Endothelial cell of umbilical vein (primary cell): ENCODE results near the gene GRID1. TPM values are rescaled to one million over a fixed set of nuclear protein-coding genes. Genes with fewer than 3 reads are reported as not detected.

Experiments
- BruUV-seq: library from RNA; stranded (reverse); fragments of 400-500 nt; replicated peaks from 2 replicates; lab custom pipeline; 2021; lab: Mats Ljungman, UMichigan
- CTCF ChIA-PET: fragments of 300-600, 350-600 bp; sonication (Branson Sonifier 250); formaldehyde crosslinking; loops from one replicate; lab custom pipeline; 2021; ENCODE audit warnings: antibody characterized with exemption, inconsistent platforms; lab: Charles Lee
- POLR2A ChIA-PET: fragments of 300-600, 350-600 bp; sonication (Branson Sonifier 250); formaldehyde crosslinking; loops from one replicate; lab custom pipeline; 2021; ENCODE audit warnings: antibody characterized with exemption, inconsistent platforms; lab: Charles Lee
- DNase-seq: peaks from one replicate; pipeline ENCODE4 v3.0.0-alpha.2; 2011; ENCODE audit warnings: low read depth, low spot score
- FAIRE-seq: peaks from 2 replicates; lab custom pipeline; 2011; peaks lifted over from hg19 to GRCh38; lab: Jason Lieb, UNC
- H2AFZ ChIP-seq: 2 replicates; pipeline ENCODE4 v1.6.0; 2012; ENCODE audit warnings: low read depth, low read length, control low read depth, inconsistent platforms
- H3K27ac ChIP-seq: 2 replicates; pipeline ENCODE4 v1.5.1; 2011; ENCODE audit warnings: low read depth, mild to moderate bottlenecking, control low read depth, low read length, moderate library complexity; ENCODE audit not compliant: insufficient read depth
- H3K27me3 ChIP-seq, 2 experiments: 2 replicates each; pipeline versions ENCODE4 v1.6.0 to v1.6.1; 2011; ENCODE audit warnings: low read length in 2 of 2, mixed read lengths in 1 of 2; ENCODE audit not compliant: control insufficient read depth in 2 of 2, insufficient read depth in 2 of 2
- H3K36me3 ChIP-seq, 2 experiments: 2 replicates in 1 of 2; 3 replicates in 1 of 2; pipeline ENCODE4 v1.5.1; 2011; ENCODE audit warnings: low read length in 2 of 2, mild to moderate bottlenecking in 1 of 2, moderate library complexity in 1 of 2; ENCODE audit not compliant: control insufficient read depth in 2 of 2, insufficient read depth in 2 of 2; ENCODE audit errors: extremely low read depth in 1 of 2
- H3K4me1 ChIP-seq: 3 replicates; pipeline ENCODE4 v1.5.1; 2011; ENCODE audit warnings: mild to moderate bottlenecking, low read length; ENCODE audit not compliant: control insufficient read depth, insufficient read depth; ENCODE audit errors: extremely low read depth
- H3K4me2 ChIP-seq: 2 replicates; pipeline ENCODE4 v1.6.1; 2011; ENCODE audit warnings: low read length, control low read depth, mixed read lengths; ENCODE audit not compliant: insufficient read depth
- H3K4me3 ChIP-seq, 3 experiments: fragments of 200-600 bp in 1 of 3; sonication (generic), shearing (Covaris generic) in 1 of 3; replicated peaks in 1 of 3; 2 replicates each; pipeline ENCODE4 v1.5.1; 2011 to 2016; ENCODE audit warnings: control low read depth in 3 of 3, low read length in 3 of 3, mild to moderate bottlenecking in 2 of 3, inconsistent platforms in 1 of 3, low read depth in 1 of 3, moderate library complexity in 1 of 3; ENCODE audit not compliant: insufficient read depth in 1 of 3
- H3K79me2 ChIP-seq: 2 replicates; pipeline ENCODE4 v1.6.0; 2012; ENCODE audit warnings: low read length, inconsistent platforms; ENCODE audit not compliant: control insufficient read depth, insufficient read depth
- H3K9ac ChIP-seq: replicated peaks from 2 replicates; pipeline ENCODE3; 2011; ENCODE audit warnings: low read length, control low read depth; ENCODE audit not compliant: insufficient read depth; ENCODE audit errors: extremely low read depth
- H3K9me1 ChIP-seq: replicated peaks from 3 replicates; pipeline ENCODE4 v1.6.0; 2011; ENCODE audit warnings: mild to moderate bottlenecking, low read length; ENCODE audit not compliant: control insufficient read depth, insufficient read depth; ENCODE audit errors: extremely low read depth
- H3K9me3 ChIP-seq: replicated peaks from 2 replicates; pipeline ENCODE4 v1.5.1; 2012; ENCODE audit warnings: low read length, inconsistent platforms; ENCODE audit not compliant: control insufficient read depth, insufficient read depth
- H4K20me1 ChIP-seq: replicated peaks from 2 replicates; pipeline ENCODE3; 2011; ENCODE audit warnings: mild to moderate bottlenecking, low read length; ENCODE audit not compliant: control insufficient read depth, insufficient read depth; ENCODE audit errors: extremely low read depth
- CTCF ChIP-seq, 2 donors: IDR thresholded peaks; 1 replicate in 1 of 2; 2 replicates in 1 of 2; pipeline ENCODE4 v1.5.1; 2011; ENCODE audit warnings: low read length in 2 of 2, mild to moderate bottlenecking in 2 of 2, moderate library complexity in 2 of 2, control low read depth in 1 of 2, inconsistent platforms in 1 of 2, low read depth in 1 of 2; ENCODE audit not compliant: insufficient read depth in 1 of 2; ENCODE audit errors: extremely low read depth in 1 of 2
- EZH2 ChIP-seq: IDR thresholded peaks from 2 replicates; pipeline ENCODE4 v1.6.1; 2012; ENCODE audit warnings: borderline replicate concordance, low read depth, mild to moderate bottlenecking, moderate library complexity, low read length, inconsistent platforms; ENCODE audit not compliant: severe bottlenecking
- FOS ChIP-seq: IDR thresholded peaks from 2 replicates; pipeline ENCODE4 v1.6.1; 2011; ENCODE audit warnings: mild to moderate bottlenecking, low read length, moderate library complexity, borderline replicate concordance; ENCODE audit not compliant: insufficient read depth
- MYC ChIP-seq: IDR thresholded peaks from one replicate; pipeline ENCODE4 v1.6.1; 2011; ENCODE audit warnings: mild to moderate bottlenecking, low read depth, low read length
- POLR2AphosphoS5 ChIP-seq: IDR thresholded peaks from 2 replicates; pipeline ENCODE4 v1.6.1; 2012; ENCODE audit warnings: low read depth, mild to moderate bottlenecking, control low read depth, low read length, moderate library complexity; ENCODE audit not compliant: insufficient read depth
- dilution Hi-C: fragments of 300-500 bp; cut with MboI; formaldehyde crosslinking; loops from one replicate; pipeline ENCODE4 v1.15.0; 2019; ENCODE audit warnings: low sequenced_read_pairs; ENCODE audit not compliant: extremely low pct_ligation_motif_present
- intact Hi-C: fragments of 100-400 bp; cut with micrococcal nuclease; formaldehyde crosslinking; loops from one replicate; pipeline ENCODE4 v1.10.0; 2022
- polyA plus RNA-seq, 4 experiments: library from polyadenylated mRNA; depleted of rRNA in 3 of 4; stranded (reverse) in 3 of 4; unstranded in 1 of 4; fragments of >200 nt; gene quantifications; 2 replicates each; pipeline versions ENCODE4 v1.2.1 to v1.2.3, GENCODE V29; 2011 to 2012; ENCODE audit warnings: missing spikeins in 1 of 4
- total RNA-seq: library from RNA; stranded (reverse); gene quantifications from 2 replicates; pipeline ENCODE4 v1.2.3, GENCODE V29; 2021

Gene GRID1
- total and polyA plus RNA-seq, 2 donors (not counting 3 experiments of a cell fraction or from before 2014, with no cell fraction given), result not detected

GRCh38 chr10:86350897-86351296 is 15.7 kb downstream of the GRID1 start:
- FAIRE-seq (no peak), DNase-seq (no peak)
- no peak overlapping the region for H3K4me3 ChIP-seq
- no peaks in the 10 kb centered on the region for H4K20me1 ChIP-seq
- TF ChIP-seq POLR2AphosphoS5, result no peak
- no peak for TF ChIP-seq FOS
- TF ChIP-seq EZH2, result no peak
- no peak for TF ChIP-seq CTCF (IDR thresholded peaks at IDR 0.05; ENCODE audit: extremely low read depth in 1 of 2, insufficient read depth in 1 of 2, low read depth in 1 of 2, low read length in 2 of 2)
- TF ChIP-seq MYC, result no peak
- H3K4me2 ChIP-seq, result no peak overlapping the region
- H3K36me3 ChIP-seq, result no peaks in the 10 kb centered on the region
- no peak overlapping the region for H2AFZ ChIP-seq
- H3K27me3 ChIP-seq, result no peaks in the 10 kb centered on the region
- no peaks in the 10 kb centered on the region for H3K9me1 ChIP-seq
- dilution Hi-C loops, result no loop called here
- no peaks in the 10 kb centered on the region for H3K79me2 ChIP-seq
- BruUV-seq, result no TSS peak
- H3K4me1 ChIP-seq, result no peaks in the 10 kb centered on the region
- POLR2A ChIA-PET, result no interaction called here
- no peak overlapping the region for H3K27ac ChIP-seq
- CTCF ChIA-PET, result no interaction called here
- intact Hi-C loops, result no loop called here
- no peak overlapping the region for H3K9ac ChIP-seq
- no peaks in the 10 kb centered on the region for H3K9me3 ChIP-seq
